PC-3 (cell line): ENCODE results near the gene NEK8.

Experiments
- EZH2 ChIP-seq: fragments of 300-600 bp; sonication (generic); IDR thresholded peaks from one replicate; pipeline ENCODE4 v1.6.1; 2017; ENCODE audit warnings: antibody characterized with exemption, mild to moderate bottlenecking, low read length; ENCODE audit not compliant: unreplicated experiment
- EZH2phosphoT487 ChIP-seq: fragments of 300-600 bp; sonication (generic); IDR thresholded peaks from 2 replicates; pipeline ENCODE4 v1.6.1; 2018; ENCODE audit warnings: mild to moderate bottlenecking, antibody characterized with exemption, low read length, borderline replicate concordance
- TF ChIP-seq, protein P1 (sequence below): fragments of 300-600 bp; sonication (generic); conservative IDR thresholded peaks from 2 replicates; pipeline ENCODE4 v1.5.1; 2017; ENCODE audit warnings: antibody characterized with exemption, low read depth, mild to moderate bottlenecking, low read length

GRCh38 chr17:28735242-28735722, 6.7 kb downstream of the NEK8 start:
- TF ChIP-seq, protein P1, sequence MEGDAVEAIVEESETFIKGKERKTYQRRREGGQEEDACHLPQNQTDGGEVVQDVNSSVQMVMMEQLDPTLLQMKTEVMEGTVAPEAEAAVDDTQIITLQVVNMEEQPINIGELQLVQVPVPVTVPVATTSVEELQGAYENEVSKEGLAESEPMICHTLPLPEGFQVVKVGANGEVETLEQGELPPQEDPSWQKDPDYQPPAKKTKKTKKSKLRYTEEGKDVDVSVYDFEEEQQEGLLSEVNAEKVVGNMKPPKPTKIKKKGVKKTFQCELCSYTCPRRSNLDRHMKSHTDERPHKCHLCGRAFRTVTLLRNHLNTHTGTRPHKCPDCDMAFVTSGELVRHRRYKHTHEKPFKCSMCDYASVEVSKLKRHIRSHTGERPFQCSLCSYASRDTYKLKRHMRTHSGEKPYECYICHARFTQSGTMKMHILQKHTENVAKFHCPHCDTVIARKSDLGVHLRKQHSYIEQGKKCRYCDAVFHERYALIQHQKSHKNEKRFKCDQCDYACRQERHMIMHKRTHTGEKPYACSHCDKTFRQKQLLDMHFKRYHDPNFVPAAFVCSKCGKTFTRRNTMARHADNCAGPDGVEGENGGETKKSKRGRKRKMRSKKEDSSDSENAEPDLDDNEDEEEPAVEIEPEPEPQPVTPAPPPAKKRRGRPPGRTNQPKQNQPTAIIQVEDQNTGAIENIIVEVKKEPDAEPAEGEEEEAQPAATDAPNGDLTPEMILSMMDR = no peak
- TF ChIP-seq EZH2 = no peak
- no peak for TF ChIP-seq EZH2phosphoT487
